HG03060 (cell line): ENCODE measurements around the gene MRPL34.
"Not testable (repeated sequence)": the region's sequence is repeated elsewhere in the genome, so short reads cannot be mapped to it uniquely, and the experiment has no call there.

Source experiments
- ATAC-seq: cut with Tn5 transposase; IDR thresholded peaks from one replicate; pipeline ENCODE4 v1.9.1; 2021; ENCODE audit warnings: low read depth, moderate number of reproducible peaks; ENCODE audit not compliant: unreplicated experiment

MRPL34 gene

DNA sequence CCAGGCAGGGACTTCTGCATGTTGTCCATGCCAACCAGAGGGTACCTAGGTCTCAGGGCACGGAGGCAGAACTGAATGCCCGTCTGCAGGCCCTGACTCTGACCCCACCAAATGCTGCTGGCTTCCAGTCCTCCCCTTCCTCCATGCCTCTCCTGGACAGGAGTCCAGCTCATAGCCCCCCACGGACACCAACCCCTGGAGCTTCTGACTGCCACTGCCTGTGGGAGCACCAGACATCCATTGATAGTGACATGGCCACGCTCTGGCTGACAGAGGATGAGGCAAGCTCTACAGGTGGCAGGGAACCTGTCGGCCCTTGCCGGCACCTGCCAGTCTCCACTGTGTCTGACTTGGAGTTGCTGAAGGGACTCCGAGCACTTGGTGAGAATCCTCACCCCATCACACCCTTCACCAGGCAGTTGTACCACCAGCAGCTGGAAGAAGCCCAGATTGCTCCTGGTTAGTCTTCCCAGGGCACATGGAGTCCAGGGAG, 22.1 kb upstream of the MRPL34 start:
- no peak for ATAC-seq

DNA sequence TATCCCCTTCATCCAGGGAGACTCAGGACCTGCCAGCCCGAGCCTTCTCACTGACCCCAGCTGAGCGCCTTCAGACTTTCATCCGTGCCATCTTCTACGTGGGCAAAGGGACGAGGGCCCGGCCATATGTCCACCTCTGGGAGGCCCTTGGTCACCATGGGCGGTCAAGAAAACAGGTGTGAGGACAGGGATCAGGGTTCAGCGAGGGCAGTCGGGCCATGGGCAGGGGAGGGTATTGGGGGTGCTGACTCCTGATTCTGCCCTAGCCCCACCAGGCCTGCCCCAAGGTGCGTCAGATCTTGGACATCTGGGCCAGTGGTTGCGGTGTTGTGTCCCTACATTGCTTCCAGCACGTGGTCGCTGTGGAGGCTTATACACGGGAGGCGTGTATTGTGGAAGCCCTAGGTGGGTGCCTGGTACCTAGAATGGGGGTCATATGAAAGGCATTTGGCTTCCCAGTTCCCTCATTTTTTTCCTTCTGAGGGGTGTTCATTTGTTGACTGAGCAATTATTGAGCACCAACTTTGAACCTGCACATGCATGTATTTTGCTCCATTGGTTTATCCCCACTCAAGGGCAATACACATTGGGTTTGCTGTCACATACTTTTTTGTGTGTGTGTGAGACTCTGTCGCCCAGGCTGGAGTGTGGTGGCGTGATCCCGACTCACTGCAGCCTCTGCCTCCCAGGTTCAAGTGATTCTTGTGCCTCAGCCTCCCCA, 20.1 kb upstream of the MRPL34 start:
- ATAC-seq: no peak

DNA sequence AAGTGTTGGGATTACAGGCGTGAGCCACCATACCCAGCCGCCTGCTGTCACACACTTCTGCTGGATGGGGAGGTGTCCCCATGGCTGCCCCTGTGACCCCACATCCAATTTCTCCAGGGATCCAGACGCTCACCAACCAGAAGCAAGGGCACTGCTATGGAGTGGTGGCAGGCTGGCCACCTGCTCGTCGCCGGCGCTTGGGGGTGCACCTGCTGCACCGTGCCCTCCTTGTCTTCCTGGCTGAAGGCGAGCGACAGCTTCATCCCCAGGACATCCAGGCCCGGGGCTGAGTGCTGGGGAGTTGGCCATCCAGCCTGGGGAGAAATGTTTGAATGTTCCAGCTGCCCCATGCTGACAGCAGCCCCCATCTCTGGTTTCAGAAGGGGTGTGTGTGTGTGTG, 19.4 kb upstream of the MRPL34 start:
- ATAC-seq: no peak

DNA sequence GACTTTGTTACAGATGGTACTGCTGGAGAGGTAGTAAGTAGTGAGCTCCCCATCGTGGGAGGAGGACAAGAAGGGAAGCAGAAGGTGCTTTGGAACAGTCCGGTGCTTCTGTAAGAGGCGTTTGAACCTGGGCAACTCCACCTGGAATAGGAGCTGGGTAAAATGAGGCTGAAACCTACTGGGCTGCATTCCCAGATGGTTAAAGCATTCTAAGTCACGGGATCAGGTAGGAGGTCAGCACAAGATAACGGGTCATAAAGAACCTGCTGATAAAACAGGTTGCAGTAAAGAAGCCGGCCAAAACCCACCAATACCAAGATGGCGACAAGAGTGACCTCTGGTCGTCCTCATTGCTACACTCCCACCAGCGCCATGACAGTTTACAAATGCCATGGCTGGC, 18.9 kb upstream of the MRPL34 start:
- ATAC-seq: no peak

DNA sequence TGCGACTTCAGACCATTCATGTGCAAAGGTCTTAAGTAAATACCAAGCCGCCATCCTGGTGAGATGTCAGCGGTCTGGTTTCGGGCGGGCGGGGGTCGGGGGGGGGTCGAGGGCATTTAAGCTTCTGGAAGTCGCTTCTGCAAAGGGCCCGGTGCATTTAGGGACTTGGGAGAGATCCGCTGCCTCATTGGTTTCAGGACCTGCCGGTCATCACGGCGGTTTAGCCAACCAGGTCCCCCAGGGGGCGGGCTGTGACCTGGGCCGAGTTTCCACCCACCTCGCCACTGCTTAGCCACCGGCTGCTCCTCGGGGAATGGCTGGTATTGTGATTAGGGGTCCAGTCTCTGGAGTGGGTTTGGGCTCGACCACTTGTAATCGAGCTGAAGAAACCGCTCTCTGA, 16.2 kb upstream of the MRPL34 start:
- no peak for ATAC-seq

DNA sequence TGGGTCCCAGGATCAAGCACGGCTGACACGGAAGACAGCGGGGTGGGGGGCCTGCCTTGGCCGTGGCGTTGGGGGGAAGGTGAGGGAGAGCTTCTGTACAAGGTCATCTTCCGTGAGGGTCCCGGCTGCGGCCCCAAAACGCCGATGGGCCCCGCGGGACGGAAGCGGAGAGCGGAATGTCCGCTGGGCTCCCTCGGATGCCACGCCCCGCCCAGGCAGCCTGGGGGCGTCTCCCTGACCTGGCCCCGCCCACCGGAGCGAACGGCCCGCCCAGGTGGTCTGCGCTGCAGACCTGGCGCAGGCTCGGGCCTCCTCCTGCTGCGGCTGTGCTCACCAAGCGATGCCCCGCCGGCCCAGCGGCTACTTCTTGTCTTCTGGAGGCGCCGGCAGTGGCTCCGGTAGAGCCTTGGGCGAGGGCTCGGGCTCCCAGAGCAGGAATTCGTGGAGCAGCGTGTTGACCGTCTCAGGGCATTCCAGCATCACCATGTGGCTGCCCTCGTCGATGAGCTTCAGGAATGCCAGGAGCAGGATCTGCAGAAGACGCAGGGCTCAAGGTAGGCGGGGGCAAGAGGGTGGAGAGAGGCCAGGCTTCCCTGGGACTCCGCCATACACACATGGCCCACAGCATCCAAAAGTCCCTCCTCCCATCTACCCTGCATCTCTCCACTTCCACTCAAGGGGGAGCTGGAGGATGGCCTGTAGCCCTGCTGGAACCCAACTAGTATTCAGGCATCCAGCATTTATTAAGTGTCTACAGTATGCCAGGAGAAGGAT, 13.2 kb upstream of the MRPL34 start:
- no peak for ATAC-seq

DNA sequence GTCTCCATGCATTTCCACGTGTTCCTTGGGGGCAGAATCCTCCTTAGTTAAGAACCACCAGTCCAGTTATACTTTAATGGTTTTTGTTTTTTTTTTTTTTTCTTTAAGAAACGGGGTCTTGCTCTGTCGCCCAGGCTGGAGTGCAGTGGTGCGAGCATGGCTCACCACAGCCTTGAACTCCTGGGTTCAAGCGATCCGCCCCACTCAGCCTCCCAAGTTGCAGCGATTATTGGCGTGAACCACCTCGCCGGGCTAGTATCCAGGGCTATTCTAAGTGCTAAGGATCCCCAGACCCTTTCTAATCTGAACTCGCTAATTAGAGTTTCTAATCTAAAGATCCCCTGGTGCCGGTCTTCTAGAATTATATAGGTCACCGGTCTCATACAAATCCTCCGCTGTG, 12.1 kb upstream of the MRPL34 start:
- ATAC-seq: no peak

DNA sequence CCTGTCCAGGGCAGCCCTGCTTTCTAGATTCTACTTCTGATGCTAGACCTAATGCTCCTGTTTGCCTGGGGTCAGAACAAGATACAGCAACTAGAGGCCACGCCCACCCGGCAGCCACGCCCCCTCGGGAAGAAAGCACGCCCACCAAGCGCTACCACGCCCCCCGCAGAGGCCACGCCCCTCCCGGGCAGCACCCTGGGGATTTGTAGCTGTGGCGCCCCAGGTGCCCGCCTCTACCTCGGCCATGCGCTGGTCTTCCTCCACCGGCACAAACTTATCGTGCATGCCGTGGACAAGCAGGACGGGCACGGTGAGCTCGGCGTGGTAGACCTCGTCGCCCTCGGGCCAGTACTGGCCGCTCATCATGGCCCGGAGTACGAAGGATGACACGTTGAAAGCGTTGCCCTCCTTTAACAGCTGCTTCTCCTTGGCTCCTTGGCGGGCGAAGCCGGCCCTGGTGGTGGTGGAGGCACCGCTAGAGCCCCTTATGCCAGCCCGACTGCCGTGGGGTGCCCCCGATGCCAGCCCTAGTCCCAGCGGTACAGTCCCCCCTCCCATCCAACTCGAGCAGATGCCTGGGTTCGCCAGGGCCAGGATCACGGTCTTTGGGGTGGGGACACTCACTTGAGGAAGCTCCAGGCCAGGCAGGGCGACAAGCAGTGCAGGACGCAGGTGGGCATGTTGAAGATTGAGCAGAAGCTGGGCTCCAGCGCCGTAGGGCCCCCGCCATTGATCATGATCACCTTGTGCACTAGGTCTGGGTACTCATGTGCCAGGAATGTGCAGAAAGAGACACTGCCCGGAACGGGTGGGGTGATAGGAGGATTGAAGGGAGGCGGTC, 11.4 kb upstream of the MRPL34 start:
- no peak for ATAC-seq

DNA sequence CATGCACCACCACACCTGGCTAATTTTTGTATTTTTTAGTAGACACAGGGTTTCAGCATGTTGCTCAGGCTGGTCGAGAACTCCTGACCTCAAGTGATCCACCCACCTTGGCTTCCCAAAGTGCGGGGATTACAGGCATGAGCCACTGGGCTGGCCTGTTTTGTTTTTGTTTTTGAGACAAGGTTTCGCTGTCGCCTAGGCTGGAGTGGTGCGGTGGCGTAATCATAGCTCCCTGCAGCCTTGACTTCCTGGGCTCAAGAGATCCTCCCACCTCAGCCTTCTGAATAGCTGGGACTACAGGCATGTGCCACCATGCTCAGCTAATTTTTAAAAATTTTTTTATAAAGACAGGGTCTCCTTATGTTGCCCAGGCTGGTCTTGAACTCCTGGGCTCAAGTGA, 10.1 kb upstream of the MRPL34 start:
- ATAC-seq: not testable (repeated sequence)

DNA sequence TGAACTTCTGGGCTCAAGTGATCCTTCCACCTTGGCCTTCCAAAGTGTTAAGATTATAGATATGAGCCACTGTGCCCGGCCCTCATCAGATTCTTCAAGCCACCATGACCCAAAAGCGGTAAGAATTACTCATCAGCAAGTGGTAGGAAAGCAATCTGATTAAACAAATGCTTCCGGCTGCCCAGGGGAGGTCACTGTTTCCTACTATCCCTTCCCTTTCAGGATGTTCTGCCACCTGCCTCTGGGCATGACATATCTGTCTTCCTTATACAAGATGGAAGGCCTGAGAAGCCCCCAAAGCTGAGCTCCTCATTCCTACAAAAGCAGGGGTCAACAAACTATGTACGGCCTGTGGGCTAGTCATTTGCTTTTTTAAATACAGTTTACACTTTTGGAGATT, 9.4 kb upstream of the MRPL34 start:
- ATAC-seq: no peak

DNA sequence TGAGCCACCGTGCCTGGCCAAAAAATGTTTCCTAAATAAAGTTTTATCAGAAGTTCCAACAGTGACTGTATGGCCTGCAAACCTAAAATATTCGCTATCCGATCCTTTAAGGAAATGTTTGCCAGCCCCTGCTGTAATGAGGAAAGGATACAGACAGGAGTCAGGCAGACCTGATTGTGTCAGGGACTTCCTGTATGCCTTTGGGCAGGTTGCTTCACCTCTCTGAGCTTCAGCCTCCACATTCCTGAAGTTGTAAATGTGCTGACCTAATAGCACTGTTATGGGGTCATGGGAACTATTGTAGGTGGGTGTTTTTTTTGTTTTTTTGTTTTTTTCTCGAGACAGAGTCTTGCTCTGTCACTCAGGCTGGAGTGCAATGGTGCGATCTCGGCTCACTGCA, 8.7 kb upstream of the MRPL34 start:
- ATAC-seq: no peak

DNA sequence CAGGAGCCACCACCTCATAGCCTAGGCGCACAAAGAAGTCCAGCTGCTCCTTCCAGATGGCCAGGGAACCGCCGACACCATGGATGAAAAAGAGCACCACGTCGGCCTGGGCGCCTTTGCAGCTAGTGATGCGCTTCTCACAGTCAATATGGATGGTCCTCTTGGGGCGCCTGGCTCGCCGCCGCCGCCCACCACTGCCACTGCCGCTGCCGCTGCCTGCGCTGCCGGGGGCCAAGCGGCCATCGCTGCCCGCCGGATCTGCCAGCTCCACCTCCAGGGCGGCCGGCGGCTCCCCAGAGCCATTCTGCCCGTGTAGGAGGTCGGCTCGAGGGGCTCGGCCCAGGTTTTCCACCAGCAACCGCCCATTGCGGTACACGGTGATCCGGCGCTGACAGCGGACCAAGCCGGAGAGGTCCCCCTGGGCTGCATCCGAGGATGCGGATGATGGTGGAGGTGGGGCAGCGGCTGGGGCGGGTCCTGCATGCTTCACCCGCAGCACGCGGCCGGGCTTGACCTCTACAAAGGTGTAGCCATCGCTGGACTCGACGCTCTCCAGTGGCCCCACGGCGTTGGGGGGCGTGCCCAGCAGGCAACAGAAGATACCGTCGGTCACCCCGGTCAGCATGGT, 4.6 kb upstream of the MRPL34 start:
- ATAC-seq: no peak

DNA sequence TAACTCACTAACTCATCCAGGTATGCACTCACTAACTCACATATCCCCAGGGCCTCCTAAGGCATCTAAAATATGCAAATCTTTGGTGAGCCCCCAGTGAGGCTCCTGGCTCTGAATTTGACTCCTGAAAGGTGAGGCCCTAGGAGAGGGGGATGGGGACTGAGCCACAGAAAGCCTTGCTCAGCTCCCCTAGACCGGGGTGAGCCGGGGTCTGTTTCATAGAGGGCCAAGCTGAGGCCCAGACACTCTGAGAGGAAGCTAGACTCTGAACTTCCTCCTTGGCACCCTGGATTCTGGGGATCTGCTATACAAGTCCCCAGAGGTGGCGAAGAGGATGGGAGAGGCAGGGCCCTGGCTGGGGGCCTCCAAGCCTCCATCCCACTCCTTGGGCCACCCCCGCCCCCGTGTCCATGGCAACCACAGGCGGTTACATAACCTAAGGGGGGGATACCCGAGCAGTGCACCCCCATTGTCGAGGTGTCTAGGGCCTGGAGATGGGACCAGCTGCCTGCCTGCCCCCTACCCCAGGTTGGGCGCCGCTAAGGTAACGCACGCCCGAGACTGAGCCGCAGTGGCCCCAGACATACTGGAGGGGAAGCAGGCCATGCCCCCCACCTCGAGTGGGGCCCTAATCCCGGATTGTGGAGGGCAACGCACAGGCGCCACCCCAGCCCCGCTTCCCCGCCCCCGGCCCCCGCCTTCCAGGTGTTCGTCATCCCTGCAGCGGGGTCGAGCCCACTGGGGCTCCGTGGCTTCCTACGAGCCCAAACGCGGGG, 3.1 kb upstream of the MRPL34 start:
- no peak for ATAC-seq

DNA sequence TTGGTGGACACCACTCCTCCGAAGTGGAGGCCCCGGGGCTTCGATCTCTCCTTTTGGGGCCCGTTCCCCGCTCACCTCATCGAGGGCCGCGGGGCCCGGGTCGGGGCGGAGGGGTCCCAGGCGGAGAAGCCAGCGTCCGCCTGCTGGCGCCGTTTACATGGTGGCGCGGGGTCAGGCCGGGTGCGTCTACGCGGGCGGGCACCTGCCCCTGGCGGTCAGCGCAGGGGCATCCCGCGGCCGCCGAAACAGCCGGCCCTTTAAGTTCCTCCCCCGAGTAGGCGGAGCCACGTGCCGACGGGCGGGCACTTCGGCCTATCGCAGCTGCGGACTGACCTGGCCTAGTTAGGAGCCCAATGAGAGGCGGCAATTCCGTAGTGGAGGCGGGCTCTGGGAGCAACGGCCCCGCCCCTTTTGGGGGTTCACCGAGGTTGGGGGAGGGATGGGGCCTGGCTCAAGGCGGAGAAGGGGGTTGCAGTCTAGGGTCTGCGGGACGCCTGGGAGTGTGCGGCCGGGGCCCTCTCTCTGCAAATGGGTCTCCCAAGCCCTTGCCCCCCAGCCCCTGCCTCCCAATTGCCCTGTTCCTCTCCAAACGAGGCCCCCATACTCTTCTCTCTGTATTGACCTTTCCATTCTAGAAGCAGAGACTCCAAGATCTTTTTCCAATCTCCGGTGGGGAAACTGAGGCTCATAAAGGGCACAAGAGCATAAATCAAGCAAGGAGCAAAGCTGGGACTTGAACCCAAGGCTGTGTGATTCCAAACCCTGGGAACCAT, 2.3 kb upstream of the MRPL34 start, which contains the start of gene ABHD8:
Gene ABHD8 (minus strand): TSS at position 259 of the 773 bp plus-strand sequence. CDS start 1,809 bp downstream, outside the sequence.
- ATAC-seq: no peak

DNA sequence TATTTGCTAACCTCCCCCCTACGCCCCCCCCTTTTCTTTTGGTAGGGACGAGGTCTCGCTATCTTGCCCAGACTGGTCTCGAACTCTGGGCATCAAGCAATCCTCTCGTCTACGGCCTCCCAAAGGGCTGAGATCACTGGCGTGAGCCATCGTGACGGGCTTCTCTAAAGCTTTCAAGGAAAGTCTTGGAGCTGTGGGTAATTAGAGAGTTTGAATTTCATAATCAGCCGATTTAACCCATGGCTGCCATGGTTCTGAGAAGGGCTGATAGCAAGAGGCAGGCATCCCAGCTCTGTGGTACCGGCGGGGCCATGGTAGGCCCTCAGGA, 1.8 kb upstream of the MRPL34 start:
- no peak for ATAC-seq

DNA sequence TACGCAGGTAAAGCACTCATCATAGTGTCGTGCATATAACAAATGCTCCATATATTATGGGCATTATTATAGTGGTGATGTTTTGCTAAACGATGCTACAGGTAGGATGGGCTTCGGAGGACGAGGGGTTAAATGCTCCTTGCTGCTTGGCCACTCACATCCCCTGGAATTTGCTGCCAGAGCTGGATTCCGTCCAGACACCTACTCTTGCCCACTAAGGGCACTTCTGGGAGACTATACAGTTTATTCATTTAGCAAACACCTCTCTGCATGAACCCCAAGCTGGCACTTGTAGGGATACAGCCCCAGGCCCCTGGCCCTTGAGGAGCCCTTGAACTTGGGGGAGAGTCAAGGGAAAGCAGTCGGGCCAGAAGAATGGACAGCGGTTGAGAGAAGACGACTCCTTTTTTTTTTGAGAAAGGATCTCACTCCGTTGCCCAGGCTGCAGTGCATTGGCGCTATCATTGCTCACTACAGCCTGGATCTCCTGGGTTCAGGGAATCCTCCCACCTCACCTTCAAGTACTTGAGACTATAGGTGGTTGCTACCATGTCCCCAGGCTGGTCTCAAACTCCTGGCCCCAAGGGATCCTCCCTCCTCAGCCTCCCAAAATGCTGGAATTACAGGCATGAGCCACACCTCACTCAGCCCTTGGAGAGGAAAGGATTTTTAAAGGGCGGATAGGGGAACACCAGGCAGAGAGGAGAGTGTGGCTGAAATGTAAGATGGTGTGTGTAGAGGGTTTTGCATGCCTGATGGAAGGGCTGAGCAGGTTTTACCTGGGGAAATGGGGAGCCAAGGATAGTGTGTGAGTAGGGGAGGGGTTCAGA, 1.1 kb upstream of the MRPL34 start:
- ATAC-seq: no peak

DNA sequence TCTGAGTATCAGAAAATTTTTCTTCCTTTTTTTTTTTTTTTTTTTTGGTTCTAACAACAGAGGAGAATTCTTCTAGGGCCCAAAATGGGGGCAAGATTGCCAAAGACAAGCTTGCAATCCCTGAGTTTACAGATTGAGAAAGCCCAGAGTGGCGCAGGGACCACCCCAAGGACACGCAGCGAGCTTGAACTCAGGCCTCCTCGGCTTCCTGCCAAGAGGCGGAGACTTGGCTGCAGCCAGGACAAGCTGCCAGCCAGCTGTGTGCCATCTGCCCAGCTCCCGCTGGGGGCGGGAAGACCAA, 506 bp upstream of the MRPL34 start:
- ATAC-seq: no peak

DNA sequence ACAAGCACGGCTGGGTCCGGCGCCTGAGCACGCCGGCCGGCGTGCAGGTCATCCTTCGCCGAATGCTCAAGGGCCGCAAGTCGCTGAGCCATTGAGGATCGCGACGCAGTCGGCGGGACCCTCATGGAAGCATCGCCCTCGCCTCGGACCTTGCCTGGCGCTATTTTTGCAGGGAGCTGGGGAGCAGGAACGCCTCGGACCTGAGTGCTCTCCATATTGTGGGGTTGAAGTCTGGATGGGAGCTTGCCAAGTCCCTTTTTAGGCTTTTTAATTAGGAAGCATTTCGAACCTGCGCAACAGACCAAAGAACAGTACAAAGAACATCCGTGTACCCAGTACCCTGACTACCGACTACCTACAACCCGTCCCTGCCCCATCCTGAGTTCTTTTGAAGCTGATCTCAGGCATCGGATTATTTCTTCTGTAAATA, 628 bp downstream of the MRPL34 start:
- no peak for ATAC-seq
